Measurements from ENCODE around the gene NR5A2. TPM values are rescaled to one million over a fixed set of nuclear protein-coding genes. Genes with fewer than 3 reads are reported as not detected.

NR5A2 gene
- total RNA-seq, 4 donors from 2014 or later = 3.8 to 9.0 (median 4.5) TPM

GRCh38 chr1:200118779-200119505, 91.4 kb downstream of the NR5A2 start:
- no peaks in the 10 kb centered on the region for H3K9me3 ChIP-seq

DNA sequence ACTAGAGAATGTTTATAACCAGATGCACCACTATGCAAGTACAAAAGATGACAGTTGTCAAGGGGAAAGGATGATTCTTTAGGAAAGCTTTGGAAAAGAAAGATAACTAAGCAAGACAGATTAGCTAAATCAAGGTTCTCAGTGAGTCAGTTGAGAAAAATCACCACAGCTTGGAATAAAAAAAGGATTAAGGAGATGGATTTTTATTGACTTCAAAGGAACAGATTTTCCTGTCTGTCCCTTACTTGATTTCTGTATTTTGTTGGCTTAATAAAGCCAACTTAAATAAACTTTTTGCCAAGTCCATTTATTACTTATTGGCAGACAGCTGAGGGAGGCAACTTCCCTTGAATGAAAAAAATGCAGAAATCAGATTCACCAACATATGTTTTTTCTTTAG, 93.9 kb downstream of the NR5A2 start:
- no peaks in the 10 kb centered on the region for H3K27me3 ChIP-seq
- DNase-seq (ENCODE audit: low spot score in 2 of 2) = no peak
- H3K4me1 ChIP-seq = no peaks in the 10 kb centered on the region
- no peak for TF ChIP-seq POLR2A (IDR thresholded peaks at IDR 0.05)
- no peak for TF ChIP-seq CTCF (IDR thresholded peaks at IDR 0.05)
- no peak for TF ChIP-seq EP300 (IDR thresholded peaks at IDR 0.05)
- no peaks in the 10 kb centered on the region for H3K36me3 ChIP-seq
- no peak overlapping the region for H3K4me3 ChIP-seq
- H3K27ac ChIP-seq = no peak overlapping the region
- no peaks in the 10 kb centered on the region for H3K9me3 ChIP-seq

More at GRCh38 chr1:200118779-200119505, 91.4 kb downstream of the NR5A2 start:
- H3K27me3 ChIP-seq = no peaks in the 10 kb centered on the region
- no peaks in the 10 kb centered on the region for H3K36me3 ChIP-seq
- H3K27ac ChIP-seq = no peak overlapping the region
- 67 to 95% methylated on average over 3 of the region's 3 CpGs for WGBS, 2 donors
- no peak for TF ChIP-seq EP300 (IDR thresholded peaks at IDR 0.05)
- no peak for TF ChIP-seq POLR2A (IDR thresholded peaks at IDR 0.05)
- TF ChIP-seq CTCF (IDR thresholded peaks at IDR 0.05) = no peak
- no peak overlapping the region for H3K4me3 ChIP-seq
- DNase-seq (ENCODE audit: low spot score in 2 of 2) = no peak
- H3K4me1 ChIP-seq = no peaks in the 10 kb centered on the region

DNA sequence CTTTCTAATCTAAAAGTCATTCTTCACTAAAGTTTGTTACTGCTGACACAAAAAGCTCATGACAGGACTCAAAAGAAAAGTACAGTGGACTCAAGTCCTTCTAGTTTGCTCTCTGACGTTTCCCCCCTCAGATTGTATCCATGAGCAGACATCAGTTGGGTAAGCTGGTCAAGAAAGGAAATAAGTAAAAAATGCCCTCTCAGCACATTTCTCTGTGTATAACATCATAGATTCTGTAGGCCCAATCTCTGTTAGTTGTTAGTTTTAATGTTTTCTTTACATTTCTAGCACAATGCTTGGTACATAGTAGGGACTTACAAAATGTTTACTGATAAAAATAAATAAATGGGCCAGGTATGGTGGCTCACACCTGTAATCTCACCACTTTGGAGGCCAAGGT, 96.8 kb downstream of the NR5A2 start:
- Histone ChIP-seq H3K4me3 (no peak overlapping the region), H3K27me3 (no peaks in the 10 kb centered on the region), H3K9me3 (no peaks in the 10 kb centered on the region), H3K36me3 (no peaks in the 10 kb centered on the region), H3K4me1 (no peaks in the 10 kb centered on the region), H3K27ac (no peak overlapping the region)
- WGBS, 2 donors = 45 to 72% methylated on average over 1 of the region's 1 CpG
- no peak for TF ChIP-seq POLR2A (IDR thresholded peaks at IDR 0.05)
- no peak for TF ChIP-seq EP300 (IDR thresholded peaks at IDR 0.05)
- TF ChIP-seq CTCF (IDR thresholded peaks at IDR 0.05) = no peak
- no peak for DNase-seq (ENCODE audit: low spot score in 2 of 2)

DNA sequence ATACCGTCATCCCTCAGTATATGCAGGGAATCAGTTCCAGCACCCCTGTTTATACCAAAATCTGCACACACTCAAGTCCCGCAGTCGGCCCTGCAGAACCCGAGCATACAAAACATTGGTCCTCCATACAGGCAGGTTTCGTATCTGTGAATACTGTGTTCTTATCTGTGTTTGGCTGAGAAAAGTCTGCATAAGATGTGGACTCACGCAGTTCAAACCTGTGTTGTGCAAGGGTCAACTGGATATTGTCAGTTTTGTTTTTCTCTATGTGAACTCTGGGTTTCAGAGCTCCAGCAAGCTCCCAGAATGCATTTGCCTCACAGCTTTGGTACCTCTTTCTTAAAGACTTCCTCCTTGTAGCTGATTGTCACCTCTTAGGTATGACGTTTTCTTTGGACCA, 100.6 kb downstream of the NR5A2 start:
- 91 to 93% methylated on average over 7 of the region's 7 CpGs for WGBS, 2 donors
- H3K27ac ChIP-seq = no peak overlapping the region
- no peak overlapping the region for H3K4me3 ChIP-seq
- no peak for DNase-seq (ENCODE audit: low spot score in 2 of 2)
- no peaks in the 10 kb centered on the region for H3K36me3 ChIP-seq
- no peak for TF ChIP-seq EP300 (IDR thresholded peaks at IDR 0.05)
- H3K27me3 ChIP-seq = no peaks in the 10 kb centered on the region
- no peaks in the 10 kb centered on the region for H3K4me1 ChIP-seq
- no peaks in the 10 kb centered on the region for H3K9me3 ChIP-seq

- Histone ChIP-seq H3K27me3 (no peaks in the 10 kb centered on the region), H3K9me3 (no peaks in the 10 kb centered on the region), H3K27ac (no peak overlapping the region), H3K4me1 (no peaks in the 10 kb centered on the region), H3K36me3 (no peaks in the 10 kb centered on the region), H3K4me3 (no peak overlapping the region)
- no peak for TF ChIP-seq EP300 (IDR thresholded peaks at IDR 0.05)
- TF ChIP-seq CTCF (IDR thresholded peaks at IDR 0.05) = no peak
- TF ChIP-seq POLR2A (IDR thresholded peaks at IDR 0.05) = no peak
- 13 to 21% methylated on average over 5 of the region's 5 CpGs for WGBS, 2 donors
- no peak for DNase-seq (ENCODE audit: low spot score in 2 of 2)
These were observed 101.7 kb downstream of the NR5A2 start for GRCh38 chr1:200128944-200129879.
